Measurements from ENCODE around the gene GYG1.
"Not testable (repeated sequence)": the region's sequence is repeated elsewhere in the genome, so short reads cannot be mapped to it uniquely, and the experiment has no call there.

Gene GYG1

GRCh38 chr3:148991219-148992026, at the start of gene GYG1:
GYG1 (plus strand) TSS chr3:148991540; CDS start chr3:148991641, 101 bp downstream.
- peak; percentile 78 for DNase-seq

- DNase-seq: peak; percentile 59
Measured at GRCh38 chr3:148943506-148944205, 47.7 kb upstream of the GYG1 start.

GRCh38 chr3:148945116-148945515, 46.2 kb upstream of the GYG1 start:
- no peak for DNase-seq

- no peak for DNase-seq
Measured at GRCh38 chr3:148948913-148949657, 42.3 kb upstream of the GYG1 start.

- no peak for DNase-seq
Measured at GRCh38 chr3:148950806-148951205, 40.5 kb upstream of the GYG1 start.

GRCh38 chr3:148951599-148952361, 39.6 kb upstream of the GYG1 start:
- no peak for DNase-seq

GRCh38 chr3:148953094-148953493, 38.2 kb upstream of the GYG1 start:
- no peak for DNase-seq

- no peak for DNase-seq
Measured at GRCh38 chr3:148954981-148955380, 36.4 kb upstream of the GYG1 start.

- peak; percentile 38 for DNase-seq
Measured at GRCh38 chr3:148955544-148956346, 35.6 kb upstream of the GYG1 start.

- no peak for DNase-seq
Measured at GRCh38 chr3:148957586-148957985, 33.8 kb upstream of the GYG1 start.

- DNase-seq: no peak
Measured at GRCh38 chr3:148958696-148959095, 32.6 kb upstream of the GYG1 start.

GRCh38 chr3:148962513-148962912, 28.8 kb upstream of the GYG1 start:
- DNase-seq: no peak

GRCh38 chr3:148964809-148965208, 26.5 kb upstream of the GYG1 start:
- no peak for DNase-seq

- no peak for DNase-seq
Measured at GRCh38 chr3:148968321-148968720, 23.0 kb upstream of the GYG1 start.

GRCh38 chr3:148970271-148970670, 21.1 kb upstream of the GYG1 start:
- no peak for DNase-seq

- no peak for DNase-seq
Measured at GRCh38 chr3:148971401-148972163, 19.8 kb upstream of the GYG1 start.

GRCh38 chr3:148974726-148975125, 16.6 kb upstream of the GYG1 start:
- DNase-seq: no peak

GRCh38 chr3:148975248-148975647, 16.1 kb upstream of the GYG1 start:
- no peak for DNase-seq

- no peak for DNase-seq
Measured at GRCh38 chr3:148975696-148976095, 15.6 kb upstream of the GYG1 start.

GRCh38 chr3:148981273-148981672, 10.1 kb upstream of the GYG1 start:
- no peak for DNase-seq

- DNase-seq: not testable (repeated sequence)
Measured at GRCh38 chr3:148987551-148987950, 3.8 kb upstream of the GYG1 start.

All from KG1 (cell line).